ENCODE results near the gene CACNA2D1. TPM values are rescaled to one million over a fixed set of nuclear protein-coding genes. Genes with fewer than 3 reads are reported as not detected.

Gene CACNA2D1
- total and polyA plus RNA-seq, 4 donors = 1.1 to 33.4 (median 6.5) TPM

DNA sequence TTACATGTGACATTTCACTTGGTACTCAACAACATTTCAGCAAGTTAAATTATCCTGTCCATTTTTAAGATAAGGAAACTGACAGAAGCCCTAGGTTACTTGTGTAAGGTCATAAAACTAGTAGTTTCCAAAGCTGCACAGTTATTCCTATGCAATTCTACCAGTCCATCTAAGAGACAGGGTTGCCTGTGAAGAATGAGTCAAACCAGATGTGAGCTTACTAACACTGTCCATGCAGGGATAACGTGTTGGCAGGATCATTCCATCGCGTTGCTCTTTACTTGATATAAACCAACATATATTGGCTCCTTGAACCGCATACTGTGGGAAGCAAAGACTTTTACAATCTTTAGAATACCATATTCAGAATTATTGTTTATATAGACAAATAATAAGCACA, 392.8 kb downstream of the CACNA2D1 start:
- no peak overlapping the region for H3K27ac ChIP-seq (ENCODE audit: low read depth in 1 of 2, low read length in 1 of 2)
- no peaks in the 10 kb centered on the region for H3K9me3 ChIP-seq (ENCODE audit: control insufficient read depth in 4 of 4, insufficient read depth in 3 of 4, low read length in 3 of 4)
- no peak for TF ChIP-seq CTCF (IDR thresholded peaks at IDR 0.05; ENCODE audit: control extremely low read depth, extremely low read depth)
- H3K9ac ChIP-seq (ENCODE audit: insufficient read depth in 1 of 2, low read length in 2 of 2) = no peak overlapping the region
- peaks cover 0 to 5% (median 0%) of the 10 kb centered on the region in 5 donors for H3K4me1 ChIP-seq (ENCODE audit: control insufficient read depth in 5 of 5, insufficient read depth in 5 of 5, low read length in 5 of 5)
- ATAC-seq (ENCODE audit: insufficient read depth, low FRiP score) (no peak), DNase-seq (peak in 2 of 3 donors; percentile 29 to 50)
- 77 to 79% methylated on average over 4 of the region's 4 CpGs for WGBS, 2 donors
- no peaks in the 10 kb centered on the region for H3K36me3 ChIP-seq (ENCODE audit: control insufficient read depth in 4 of 4, insufficient read depth in 4 of 4, low read length in 4 of 4)
- no peaks in the 10 kb centered on the region for H3K27me3 ChIP-seq (ENCODE audit: control insufficient read depth in 3 of 3, insufficient read depth in 3 of 3, low read length in 2 of 3)
- H3K4me3 ChIP-seq = no peak overlapping the region

DNA sequence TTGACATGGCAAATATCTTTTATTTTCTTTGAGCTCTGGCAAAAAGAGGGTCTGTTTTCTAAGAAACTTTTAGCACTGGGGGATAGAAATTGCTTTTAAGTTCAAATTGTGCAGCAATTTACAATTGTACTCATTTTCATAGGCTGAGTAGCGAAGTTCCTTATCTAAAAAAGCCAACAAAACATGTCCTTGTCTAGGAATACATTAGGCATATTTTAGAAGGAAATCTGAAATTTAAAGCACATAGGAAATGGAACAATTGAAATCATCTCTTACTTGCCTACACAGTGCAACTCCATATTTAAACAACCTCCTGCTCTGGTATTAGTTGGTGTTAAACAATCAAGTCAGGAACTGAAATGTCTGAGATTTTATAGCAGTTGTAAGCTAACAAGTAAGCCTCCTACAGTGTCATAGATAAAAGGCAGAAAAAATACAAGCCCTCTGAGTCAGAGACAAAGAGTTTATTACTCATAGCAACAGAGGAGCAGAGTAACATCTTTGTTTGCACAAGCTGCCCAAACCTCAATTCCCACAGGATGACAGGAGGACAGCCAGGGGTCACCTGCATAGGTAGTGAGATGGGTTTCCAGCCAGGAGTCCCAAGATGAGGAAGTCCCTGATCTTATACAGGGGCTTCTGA, 393.6 kb downstream of the CACNA2D1 start:
- 80 to 85% methylated on average over 1 of the region's 1 CpG for WGBS, 2 donors
- no peak overlapping the region for H3K27ac ChIP-seq (ENCODE audit: low read depth in 1 of 2, low read length in 1 of 2)
- no peaks in the 10 kb centered on the region for H3K9me3 ChIP-seq (ENCODE audit: control insufficient read depth in 4 of 4, insufficient read depth in 3 of 4, low read length in 3 of 4)
- no peak for TF ChIP-seq CTCF (IDR thresholded peaks at IDR 0.05; ENCODE audit: control extremely low read depth, extremely low read depth)
- H3K36me3 ChIP-seq (ENCODE audit: control insufficient read depth in 4 of 4, insufficient read depth in 4 of 4, low read length in 4 of 4) = no peaks in the 10 kb centered on the region
- no peak overlapping the region for H3K9ac ChIP-seq (ENCODE audit: insufficient read depth in 1 of 2, low read length in 2 of 2)
- no peak overlapping the region for H3K4me3 ChIP-seq
- H3K4me1 ChIP-seq (ENCODE audit: control insufficient read depth in 5 of 5, insufficient read depth in 5 of 5, low read length in 5 of 5) = peaks cover 0 to 6% (median 0%) of the 10 kb centered on the region in 5 donors
- DNase-seq (peak in 2 of 3 donors; percentile 8 to 13), ATAC-seq (ENCODE audit: insufficient read depth, low FRiP score) (peak; percentile 19)
- H3K27me3 ChIP-seq (ENCODE audit: control insufficient read depth in 3 of 3, insufficient read depth in 3 of 3, low read length in 2 of 3) = no peaks in the 10 kb centered on the region

GRCh38 chr7:82049442-82049841, 394.1 kb downstream of the CACNA2D1 start:
- Histone ChIP-seq H3K27me3 (ENCODE audit: control insufficient read depth in 3 of 3, insufficient read depth in 3 of 3, low read length in 2 of 3) (no peaks in the 10 kb centered on the region), H3K9me3 (ENCODE audit: control insufficient read depth in 4 of 4, insufficient read depth in 3 of 4, low read length in 3 of 4) (no peaks in the 10 kb centered on the region), H3K27ac (ENCODE audit: low read depth in 1 of 2, low read length in 1 of 2) (no peak overlapping the region), H3K9ac (ENCODE audit: insufficient read depth in 1 of 2, low read length in 2 of 2) (no peak overlapping the region), H3K36me3 (ENCODE audit: control insufficient read depth in 4 of 4, insufficient read depth in 4 of 4, low read length in 4 of 4) (no peaks in the 10 kb centered on the region), H3K4me1 (ENCODE audit: control insufficient read depth in 5 of 5, insufficient read depth in 5 of 5, low read length in 5 of 5) (peaks cover 0 to 11% (median 0%) of the 10 kb centered on the region in 5 donors), H3K4me3 (no peak overlapping the region)
- TF ChIP-seq CTCF (IDR thresholded peaks at IDR 0.05; ENCODE audit: control extremely low read depth, extremely low read depth) = no peak
- ATAC-seq (ENCODE audit: insufficient read depth, low FRiP score) (no peak), DNase-seq (peak in 1 of 3 donors; percentile 18)
- WGBS, 2 donors = 71 to 78% methylated on average over 5 of the region's 5 CpGs

Data from lung (tissue), 12 donors.